ENCODE data around the gene B4GALT1.

DNA sequence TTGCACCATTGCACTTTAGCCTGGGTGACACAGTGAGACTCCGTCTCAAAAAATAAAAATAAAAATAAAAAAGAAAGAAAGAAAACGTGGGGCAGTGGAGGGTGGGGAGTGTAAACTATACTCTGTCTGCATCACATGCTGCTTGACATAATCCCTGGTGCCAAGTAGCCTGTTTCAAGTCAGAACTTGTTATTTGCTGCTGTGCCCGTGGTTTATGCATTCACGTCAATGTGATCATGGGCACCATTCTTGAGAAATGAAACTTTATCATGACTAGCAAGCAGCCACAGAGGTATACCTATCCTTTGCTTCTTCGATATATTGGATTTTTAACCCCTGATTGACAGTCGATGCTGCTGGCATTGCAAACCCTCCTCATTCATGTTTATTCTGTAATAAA is 86.6 kb downstream of the B4GALT1 start:
- TF ChIP-seq POLR2AphosphoS5 (IDR thresholded peaks at IDR 0.05; ENCODE audit: low read depth, low read length): no peak
- no peak for TF ChIP-seq FOXP2 (optimal IDR thresholded peaks at IDR 0.05; ENCODE audit: borderline replicate concordance, extremely low read depth, extremely low read length, insufficient read depth)

Measured in PFSK-1 (cell line).